HG03135 (cell line): ENCODE data around the gene ARHGAP27.

Experiments used
- ATAC-seq: cut with Tn5 transposase; IDR thresholded peaks from one replicate; pipeline ENCODE4 v1.9.1; 2021; ENCODE audit warnings: mild to moderate bottlenecking, moderate library complexity; ENCODE audit not compliant: unreplicated experiment

Gene ARHGAP27

DNA sequence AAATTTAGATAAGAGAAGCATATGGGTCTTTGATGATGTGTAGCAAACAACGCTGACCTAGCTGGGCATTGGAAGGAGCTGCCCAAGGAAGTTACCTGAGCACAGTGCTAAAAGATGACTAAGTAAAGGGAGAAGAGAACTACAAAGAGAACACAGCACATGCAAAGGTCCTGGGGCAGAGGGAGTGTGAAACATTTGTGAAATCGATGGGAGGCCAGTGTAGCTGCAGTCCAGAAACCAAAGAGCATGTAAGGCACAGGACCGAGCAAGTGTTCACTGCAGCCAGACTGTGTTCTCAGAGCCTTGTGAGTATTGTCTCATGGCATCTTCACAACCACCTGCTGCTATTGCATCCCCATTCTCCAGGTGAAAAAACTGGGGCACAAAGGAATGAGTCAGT is 44.9 kb downstream of the ARHGAP27 start:
- no peak for ATAC-seq

DNA sequence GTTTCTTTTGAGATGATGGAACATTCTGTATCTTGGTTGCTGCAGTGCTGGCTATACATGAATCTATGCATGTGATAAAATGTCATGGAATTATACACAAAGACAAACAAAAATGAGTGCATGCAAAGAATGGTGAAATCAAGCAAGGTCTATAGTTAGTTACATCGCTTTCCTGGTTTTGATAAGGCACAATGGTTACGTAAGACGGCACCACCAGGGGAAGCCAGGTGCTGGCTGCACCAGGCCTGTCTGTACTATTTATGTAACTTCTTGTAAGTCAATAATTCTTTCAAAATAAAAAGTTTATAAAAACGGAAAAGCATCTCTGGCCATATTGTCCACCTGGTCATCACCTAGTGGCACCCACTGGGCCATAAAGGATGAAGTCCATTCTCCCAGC is 46.5 kb downstream of the ARHGAP27 start:
- ATAC-seq: no peak

DNA sequence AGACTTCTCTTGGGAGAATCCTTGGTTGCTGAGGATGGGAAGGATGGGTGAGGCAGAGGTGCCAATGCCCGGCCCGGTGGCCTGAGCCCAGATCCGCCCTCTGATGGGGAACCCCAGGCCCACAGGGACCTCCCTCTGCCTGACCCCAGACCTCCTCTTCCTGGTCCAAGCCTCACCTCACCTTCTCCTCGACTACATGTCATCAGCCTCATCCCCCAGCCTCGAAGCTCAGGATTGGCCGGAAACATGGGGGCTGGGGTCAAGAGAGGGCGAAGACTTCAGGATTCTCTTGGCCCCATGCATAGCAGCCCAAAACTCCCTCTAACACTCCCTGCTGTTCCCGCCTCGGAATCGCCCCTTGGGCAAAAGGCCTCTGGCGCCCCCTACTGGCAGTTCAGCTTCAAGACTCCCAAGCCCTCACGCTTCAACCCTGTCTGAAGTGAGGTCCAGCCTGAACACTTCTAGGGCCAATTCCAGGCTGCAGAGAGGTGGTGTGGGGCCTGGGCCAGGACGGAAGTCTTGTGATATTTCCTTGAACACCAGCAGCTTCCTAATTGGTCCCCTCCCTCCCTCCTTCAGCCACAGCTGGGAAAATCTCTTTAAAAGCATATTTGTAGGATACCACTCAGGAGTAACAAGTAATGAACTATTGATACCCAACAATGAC is 47.2 kb downstream of the ARHGAP27 start:
- no peak for ATAC-seq

DNA sequence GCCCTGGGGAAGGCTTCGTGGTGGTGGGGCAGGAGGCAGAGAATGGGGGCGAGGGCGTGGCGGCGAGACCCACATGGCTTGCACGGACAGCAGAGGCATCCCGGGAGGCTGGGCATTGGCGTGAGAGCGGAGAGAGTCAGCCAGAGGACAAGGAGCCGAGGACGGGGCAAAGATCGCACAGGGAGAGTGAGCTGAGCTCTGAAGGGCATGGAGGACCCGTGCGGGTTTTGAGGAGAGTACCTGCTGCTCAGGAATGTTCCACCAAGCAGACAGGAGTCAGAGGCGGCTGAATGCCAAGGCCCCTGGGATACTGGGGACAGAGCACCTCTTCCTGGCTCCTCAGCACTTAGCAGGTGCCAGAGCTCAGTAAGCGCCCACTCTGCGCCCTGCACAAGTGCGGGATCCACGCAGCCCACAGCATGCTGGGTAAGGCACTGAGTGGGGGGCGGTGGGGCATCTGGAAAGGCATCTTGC is 47.8 kb downstream of the ARHGAP27 start:
- no peak for ATAC-seq

DNA sequence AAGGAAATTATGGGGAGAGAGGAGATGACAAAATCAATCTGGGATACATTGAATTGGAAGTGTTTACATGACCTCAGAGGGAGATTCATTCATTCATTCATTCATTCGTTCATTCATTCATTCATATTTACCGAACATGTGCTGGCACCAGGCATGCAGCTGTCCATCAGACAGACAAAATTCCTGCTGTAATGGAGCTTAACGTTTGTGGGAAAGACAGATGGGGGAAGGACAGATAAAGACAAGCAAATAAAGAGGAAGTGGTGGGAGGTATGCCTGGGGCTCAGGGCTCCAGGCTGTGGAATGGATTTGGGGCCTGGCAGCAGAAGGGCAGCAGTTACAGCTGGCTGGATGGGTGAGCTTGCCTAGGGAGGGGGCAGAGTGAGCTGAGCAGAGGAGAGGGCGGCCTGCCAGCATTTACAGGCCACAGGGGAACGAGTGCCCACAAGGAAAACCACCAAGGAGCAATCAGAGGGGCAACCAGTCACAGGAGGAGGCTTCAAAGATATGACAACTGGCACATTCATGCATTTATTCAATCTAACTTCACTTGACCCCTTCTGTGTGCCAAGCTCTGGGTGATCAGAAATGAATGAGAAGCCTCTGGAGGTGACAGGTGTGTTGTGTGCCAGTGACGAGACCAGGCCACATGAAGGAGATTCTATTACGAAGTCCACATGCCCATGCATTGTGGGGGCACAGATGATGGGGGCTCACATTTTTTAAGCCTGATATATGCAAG is 48.5 kb downstream of the ARHGAP27 start:
- ATAC-seq: no peak

DNA sequence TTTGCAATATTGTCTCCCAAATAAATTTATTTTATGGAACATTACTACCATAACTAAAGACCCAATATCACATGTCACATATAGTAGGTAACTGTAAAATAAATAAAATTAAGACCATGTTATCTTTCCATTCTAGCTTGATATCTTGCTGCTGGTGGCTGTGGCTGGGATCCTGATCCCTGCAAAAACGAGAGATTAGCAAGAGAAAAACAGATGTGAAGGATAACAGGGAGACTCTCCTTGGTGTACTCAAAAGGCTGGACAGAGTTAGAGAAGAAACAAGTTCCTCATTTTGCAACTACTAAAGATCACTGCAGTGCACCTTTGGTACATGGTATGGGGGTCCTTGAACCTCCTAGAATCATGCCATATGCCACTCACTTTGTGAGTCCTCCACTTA is 49.7 kb downstream of the ARHGAP27 start:
- ATAC-seq: no peak

DNA sequence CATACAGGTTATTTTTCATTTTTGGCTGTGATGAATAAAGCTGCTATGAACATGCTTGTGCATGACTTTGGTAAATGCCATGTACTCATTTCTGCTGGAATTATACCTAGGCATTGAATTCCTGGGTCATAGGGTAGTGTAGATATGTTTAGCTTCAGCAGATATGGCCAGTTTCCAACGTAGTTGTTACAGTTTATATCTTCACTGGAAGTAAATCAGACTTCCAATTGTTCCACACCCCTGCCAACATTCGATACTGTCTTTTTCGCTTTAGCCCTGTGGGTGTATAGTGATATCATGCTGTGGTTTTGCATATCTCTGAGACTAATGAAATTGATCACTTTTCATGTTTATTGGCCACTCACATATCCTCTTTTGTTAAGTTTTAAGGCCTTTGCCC is 50.4 kb downstream of the ARHGAP27 start:
- ATAC-seq: no peak

DNA sequence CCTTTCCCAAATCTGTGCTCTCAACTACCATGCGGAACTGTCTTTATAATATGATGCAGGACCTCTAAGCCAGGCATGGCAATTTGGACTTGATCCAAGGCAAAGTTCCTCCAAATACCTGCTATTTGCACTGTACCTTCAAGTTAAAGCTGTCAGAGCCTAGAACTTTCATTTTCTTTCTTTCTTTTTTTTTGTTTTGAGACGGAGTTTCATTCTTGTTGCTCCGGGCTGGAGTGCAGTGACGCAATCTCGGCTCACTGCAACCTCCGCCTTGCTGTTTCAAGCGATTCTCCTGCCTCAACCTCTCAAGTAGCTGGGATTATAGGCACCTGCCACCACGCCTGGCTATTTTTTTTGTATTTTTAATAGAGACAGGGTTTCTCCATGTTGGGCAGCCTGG is 51.7 kb downstream of the ARHGAP27 start:
- no peak for ATAC-seq

DNA sequence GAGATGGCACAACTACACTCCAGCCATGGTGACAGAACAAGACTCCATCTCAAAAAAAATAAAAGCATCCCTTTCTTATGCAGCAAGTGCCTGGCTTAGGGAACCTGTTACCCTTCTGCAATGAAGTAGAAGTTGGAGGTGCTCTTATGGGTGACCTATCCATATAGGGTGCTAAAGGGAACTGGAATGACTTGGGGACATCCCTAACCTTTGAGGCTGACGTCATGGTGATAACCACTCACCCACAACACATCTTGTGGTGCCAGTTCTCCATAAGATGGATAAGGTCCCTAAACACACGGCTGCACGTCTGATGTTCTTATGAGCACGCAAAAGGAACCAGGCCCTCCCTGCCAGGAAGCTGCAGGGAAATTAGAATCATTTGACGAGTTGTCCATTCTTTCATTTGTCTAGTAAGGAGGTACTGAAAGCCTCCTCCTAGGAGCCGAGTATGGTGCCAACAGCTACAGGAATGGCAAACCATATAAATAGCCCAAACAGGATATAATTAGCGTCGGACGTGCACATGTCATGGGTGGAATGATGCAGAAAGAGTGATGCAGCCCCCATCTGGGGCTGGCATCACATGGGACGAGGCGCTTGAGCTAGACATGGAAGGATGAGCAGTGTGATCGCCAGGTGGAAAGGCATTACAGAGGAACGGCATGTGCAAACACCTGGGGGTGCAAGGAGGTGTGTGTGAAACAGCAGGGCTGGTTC is 52.5 kb downstream of the ARHGAP27 start:
- no peak for ATAC-seq

DNA sequence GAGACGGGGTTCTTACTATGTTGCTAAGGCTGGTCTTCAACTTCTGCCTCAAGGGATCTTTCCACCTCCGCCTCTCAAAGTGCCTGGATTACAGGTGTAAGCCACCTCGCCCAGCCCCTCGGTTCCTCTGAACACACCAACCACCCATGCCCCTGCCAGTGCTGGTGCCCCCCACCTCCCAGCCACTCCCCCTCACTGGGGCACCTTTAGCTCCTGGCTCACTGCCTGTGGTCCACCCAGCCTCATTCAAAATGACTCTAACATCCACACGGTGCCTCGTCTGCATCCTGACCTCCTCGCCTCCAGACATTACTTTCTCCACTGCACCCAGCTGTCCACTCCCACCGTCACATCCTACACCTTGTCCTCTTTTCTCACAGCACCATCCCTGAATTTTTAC is 55.3 kb downstream of the ARHGAP27 start:
- ATAC-seq: no peak

DNA sequence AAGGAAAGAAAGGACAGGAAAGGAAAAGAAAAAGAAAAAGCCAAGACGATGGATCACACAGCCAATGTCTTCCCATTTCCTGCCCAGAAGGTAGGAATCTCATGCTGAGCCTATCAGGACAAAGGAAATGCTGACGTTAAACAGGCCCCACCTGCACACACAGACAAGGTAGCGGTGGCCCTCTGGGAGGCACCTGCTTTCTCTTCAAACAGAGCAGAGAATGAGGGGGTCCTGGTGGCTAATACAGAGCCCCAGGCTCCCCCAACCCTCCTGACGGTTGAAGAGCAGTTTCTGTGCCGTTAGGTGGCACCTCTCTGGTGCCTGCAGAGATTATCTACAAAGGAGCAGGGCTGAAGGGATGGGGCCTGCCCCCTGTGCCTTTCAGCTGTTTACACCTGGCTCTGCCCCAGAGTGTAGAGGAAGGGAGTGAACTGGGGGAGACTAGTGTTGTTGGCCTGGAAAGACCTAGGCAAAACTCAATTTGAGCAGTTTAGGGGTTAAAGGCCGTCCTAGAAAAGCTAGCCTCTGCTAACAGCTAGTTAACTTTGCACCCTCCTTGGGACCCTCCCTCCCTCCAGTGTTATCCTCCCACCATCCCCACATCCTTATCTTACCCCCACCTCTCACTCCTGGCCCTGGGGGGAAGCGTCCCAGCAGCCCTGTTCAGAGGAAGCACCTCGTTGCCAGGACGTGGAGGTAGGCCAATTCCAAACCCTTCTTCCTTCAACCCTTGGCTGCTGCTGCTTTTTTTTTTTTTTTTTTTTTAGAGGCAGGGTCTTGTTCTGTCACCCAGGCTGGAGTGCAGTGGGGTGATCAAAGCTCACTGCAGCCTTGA is 56.3 kb downstream of the ARHGAP27 start:
- no peak for ATAC-seq

DNA sequence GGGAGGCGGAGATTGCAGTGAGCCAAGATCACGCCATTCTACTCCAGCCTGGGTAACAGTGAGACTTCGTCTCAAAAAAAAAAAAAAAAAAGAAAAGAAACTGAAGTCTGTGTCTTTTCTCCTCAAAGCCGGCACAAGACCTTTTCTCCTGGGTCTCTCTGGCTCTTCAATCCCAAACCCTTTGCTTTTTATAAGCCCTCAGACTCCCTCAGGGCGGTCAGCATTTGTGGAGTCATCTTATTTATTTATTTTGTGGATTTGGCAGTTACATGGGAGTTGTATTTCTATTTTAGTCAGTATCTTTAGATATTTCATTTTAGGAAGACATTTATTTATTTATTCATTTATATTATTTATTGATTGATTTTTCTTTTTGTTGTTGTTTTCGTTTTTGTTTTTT is 58.2 kb downstream of the ARHGAP27 start:
- ATAC-seq: no peak

DNA sequence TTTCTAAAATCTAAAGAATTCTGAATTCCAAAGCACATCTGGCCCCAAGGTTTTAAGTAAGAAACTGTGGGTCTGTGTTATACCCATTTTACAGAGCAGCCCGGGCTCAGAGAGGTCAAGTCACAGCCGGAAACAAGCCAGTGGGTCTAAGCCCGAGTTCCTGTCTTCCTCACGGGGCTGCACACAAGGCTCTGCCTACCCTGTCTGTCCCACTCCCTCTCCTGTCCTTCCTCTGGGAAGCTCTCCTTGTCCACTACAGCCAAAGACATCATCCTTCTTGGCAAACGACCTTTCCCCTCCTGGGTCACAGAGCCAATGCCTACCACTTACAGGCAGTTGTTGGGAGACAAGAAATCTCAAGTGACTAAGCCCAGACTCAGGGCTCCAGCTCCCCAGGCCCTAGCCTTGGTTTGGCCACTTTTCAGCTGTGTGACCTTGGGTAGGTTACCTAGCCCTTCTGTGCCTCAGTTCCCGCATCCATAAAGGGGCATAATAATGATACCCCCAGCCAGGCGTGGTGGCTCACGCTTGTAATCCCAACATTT is 60.3 kb downstream of the ARHGAP27 start:
- ATAC-seq: no peak

DNA sequence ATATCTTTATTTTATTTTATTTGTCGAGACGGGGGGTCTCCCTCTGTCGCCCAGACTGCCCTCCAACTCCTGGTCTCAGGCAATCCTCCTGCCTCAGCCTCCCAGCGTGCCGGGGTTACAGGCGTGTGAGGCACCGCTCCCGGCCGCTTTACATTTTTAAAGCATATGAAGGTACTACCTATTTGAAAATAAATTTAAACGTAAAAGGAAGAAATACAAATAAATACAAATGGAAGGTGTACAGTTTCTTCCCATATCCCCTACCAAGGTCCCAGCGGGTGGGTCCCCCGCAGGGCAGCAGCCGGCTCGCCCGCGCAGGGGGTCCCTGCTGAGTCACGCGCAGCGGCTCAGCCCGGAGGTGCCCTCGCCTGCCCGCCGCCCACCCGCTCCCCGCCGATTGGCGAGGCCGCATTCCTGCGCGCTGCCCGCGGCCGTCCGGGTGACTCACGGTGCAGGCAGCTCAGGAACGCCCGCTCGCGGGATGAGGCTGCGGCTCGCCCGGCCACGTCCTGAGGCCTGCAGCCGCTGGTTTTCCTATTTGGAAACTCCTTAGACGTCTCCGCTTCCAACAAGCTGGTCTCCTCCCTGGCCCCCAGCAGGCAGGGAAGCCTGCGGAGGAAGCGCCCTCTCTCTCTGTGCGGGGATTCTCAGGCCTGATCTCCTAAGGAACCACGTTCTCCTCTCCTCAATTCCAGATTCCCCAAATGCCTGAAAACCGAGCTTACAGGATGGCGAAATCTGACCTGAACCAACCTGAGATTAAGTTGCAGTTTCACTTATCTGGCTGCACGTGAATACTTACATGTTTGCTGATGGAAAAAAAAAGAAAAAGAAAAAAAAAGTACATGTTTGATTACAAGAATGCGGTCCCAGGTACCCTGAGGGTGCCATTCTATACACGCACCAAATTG is 61.0 kb downstream of the ARHGAP27 start:
- ATAC-seq: no peak

DNA sequence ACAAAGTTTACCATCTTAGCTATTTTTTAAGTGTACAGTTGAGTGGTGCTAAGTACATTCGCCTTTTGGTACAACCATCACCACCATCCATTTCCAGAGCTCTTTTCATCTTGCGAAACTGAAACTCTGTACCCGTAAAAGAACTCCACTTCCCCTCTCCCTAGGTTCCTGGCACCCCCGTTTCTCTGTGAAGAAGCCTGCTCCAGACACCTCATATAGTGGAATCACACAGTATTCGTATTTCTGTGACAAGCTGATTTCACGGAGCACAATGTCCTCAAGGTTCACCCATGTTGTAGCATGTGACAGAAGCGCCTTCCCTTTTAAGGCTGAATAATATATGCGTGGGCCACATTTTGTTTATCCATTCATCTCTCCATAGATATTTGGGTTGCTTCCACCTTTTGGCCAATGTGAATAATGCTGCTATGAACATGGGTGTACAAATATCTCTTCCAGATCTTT is 61.7 kb downstream of the ARHGAP27 start:
- ATAC-seq: no peak

DNA sequence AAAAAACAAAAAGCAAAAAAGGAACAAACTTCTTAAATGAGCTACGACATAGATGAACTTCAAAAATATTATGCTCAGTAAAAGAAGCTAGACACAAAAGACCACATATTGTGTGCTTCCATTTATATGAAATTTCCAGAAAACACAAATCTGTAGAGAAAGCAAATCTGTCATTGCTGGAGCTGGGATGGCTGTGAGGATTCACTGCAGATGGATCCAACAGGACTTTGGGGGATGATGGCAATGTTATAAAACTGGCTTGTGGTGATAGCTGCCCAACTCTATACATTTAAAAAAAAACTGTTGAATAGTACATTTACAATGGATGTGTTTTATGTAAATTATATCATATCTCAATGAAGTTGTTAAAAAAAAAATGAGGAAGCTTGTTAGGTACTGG is 63.2 kb downstream of the ARHGAP27 start:
- ATAC-seq: no peak

DNA sequence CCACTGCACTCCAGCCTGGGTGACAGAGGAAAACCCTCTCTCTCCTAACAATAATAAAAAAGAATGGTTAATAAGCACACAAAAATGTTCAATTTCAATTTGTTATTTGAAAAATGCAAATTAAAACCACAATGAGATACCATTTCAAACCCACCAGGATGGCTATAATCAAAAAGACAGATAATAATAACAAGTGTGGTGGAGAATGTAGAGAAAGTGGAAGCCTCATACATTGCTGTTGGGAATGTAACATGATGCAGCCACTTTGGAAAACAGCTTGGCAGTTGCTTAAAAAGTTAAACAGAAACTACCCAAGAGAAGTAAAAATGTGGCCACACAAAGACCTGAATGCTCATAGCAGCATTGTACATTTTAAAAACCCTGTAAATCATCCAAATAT is 64.0 kb downstream of the ARHGAP27 start:
- ATAC-seq: no peak

DNA sequence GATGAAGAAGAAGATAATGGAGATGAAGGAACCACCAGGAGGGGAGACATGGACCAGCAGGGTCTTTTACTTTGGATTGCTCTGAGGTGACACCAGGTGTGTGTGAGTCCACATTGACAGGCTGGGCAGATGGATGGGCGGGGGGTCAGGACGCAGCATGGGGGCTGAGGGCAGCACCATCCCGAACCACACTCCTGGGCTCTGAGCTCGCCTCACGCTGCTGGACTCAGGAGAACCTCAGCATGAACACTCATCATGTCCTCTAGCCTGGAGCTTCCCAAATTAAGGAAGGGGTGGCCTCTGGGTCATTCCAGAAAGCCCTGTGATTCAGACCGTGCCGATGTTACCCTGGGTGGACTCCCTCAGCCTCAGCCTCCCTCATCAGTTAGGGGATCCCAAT is 65.5 kb downstream of the ARHGAP27 start:
- no peak for ATAC-seq

DNA sequence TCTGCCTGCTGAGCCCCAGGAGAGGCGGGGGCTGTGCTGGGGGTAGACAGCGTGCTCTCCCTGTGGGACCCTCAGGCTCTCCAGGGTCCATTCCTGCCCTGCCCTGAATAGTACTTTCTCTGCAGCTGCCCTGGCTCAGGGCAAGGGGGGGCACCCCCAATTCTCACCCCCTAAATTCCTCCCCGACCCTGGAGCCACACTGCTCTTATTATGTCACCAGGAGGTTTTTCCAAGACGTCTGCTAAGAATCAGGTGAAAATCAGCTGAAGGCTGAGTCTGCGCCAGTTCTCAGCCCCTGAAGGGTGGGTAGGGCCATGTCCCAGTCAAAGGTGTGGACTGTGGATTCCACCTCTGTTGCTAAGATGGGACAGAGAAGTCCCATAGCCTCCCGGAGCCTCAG is 66.0 kb downstream of the ARHGAP27 start:
- ATAC-seq: no peak

DNA sequence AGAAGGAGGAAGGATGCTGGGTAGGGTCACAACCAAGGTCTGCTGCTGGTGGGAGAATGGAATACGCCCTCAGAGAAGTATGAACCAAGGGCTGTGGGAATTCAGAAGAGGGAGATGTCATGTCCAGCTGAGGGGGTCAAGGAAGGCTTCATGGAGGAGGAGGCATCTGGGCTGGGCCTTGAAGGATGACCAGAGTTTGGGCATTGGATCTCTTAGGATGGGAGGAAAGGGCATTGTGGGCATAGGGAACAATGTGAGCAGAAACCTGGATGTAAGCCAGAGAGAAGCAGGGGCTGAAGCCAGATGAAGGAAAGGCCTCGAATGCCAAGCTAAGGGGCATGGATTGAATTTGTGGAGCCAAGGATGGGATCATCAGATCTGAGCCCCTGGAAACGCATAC is 66.6 kb downstream of the ARHGAP27 start:
- ATAC-seq: no peak
